ENCODE measurements around the gene LRFN3. TPM values are rescaled to one million over a fixed set of nuclear protein-coding genes. Genes with fewer than 3 reads are reported as not detected.

LRFN3 gene
- total RNA-seq, 1 experiment from 2014 or later: 14.6 TPM

GRCh38 chr19:35904311-35905068 is 31.7 kb upstream of the LRFN3 start:
- H3K4me1 ChIP-seq (ENCODE audit: insufficient read depth, low read length, poor library complexity, severe bottlenecking): peaks cover 34% of the 10 kb centered on the region

GRCh38 chr19:35905178-35905727 is 30.9 kb upstream of the LRFN3 start:
- Histone ChIP-seq H3K27me3 (replicated peaks; ENCODE audit: insufficient read depth, low read depth, low read length, poor library complexity) (no peaks in the 10 kb centered on the region), H3K9me3 (ENCODE audit: low read depth, low read length, poor library complexity, severe bottlenecking) (no peaks in the 10 kb centered on the region), H3K4me3 (ENCODE audit: low read depth, low read length, poor library complexity, severe bottlenecking) (no peak overlapping the region), H3K27ac (ENCODE audit: low read depth, low read length, poor library complexity, severe bottlenecking) (peak overlapping the region; percentile 21), H3K4me1 (ENCODE audit: insufficient read depth, low read length, poor library complexity, severe bottlenecking) (peaks cover 34% of the 10 kb centered on the region), H3K36me3 (ENCODE audit: insufficient read depth, low read length, poor library complexity, severe bottlenecking) (no peaks in the 10 kb centered on the region)
- CTCF ChIA-PET: interaction anchor here (0.7 kb wide), 1 partner anchor 25 kb away, joined by 7 read pairs; no protein-coding TSS in a partner anchor
- no TSS peak for BruUV-seq (replicated peaks)
- TF ChIP-seq CTCF (conservative IDR thresholded peaks at IDR 0.05; ENCODE audit: low read depth, low read length) (no peak), EZH2 (IDR thresholded peaks at IDR 0.05; ENCODE audit: borderline replicate concordance, low read depth, low read length, poor library complexity, severe bottlenecking) (no peak)
- intact Hi-C loops (cut with micrococcal nuclease; ENCODE audit: unreplicated experiment): no loop called here
- POLR2A ChIA-PET (ENCODE audit: low non-redundant PET): interaction anchor here (0.7 kb wide), 1 partner anchor 9 kb away, joined by 4 read pairs; no protein-coding TSS in a partner anchor
- peak; percentile 25 for DNase-seq (ENCODE audit: low spot score)

More at GRCh38 chr19:35904311-35905068, 31.7 kb upstream of the LRFN3 start:
- ChIA-PET POLR2A (ENCODE audit: low non-redundant PET) (no interaction called here), CTCF (interaction anchor here (0.7 kb wide), 1 partner anchor 25 kb away, joined by 7 read pairs; no protein-coding TSS in a partner anchor)
- Histone ChIP-seq H3K9me3 (ENCODE audit: low read depth, low read length, poor library complexity, severe bottlenecking) (no peaks in the 10 kb centered on the region), H3K27ac (ENCODE audit: low read depth, low read length, poor library complexity, severe bottlenecking) (peak overlapping the region; percentile 21), H3K27me3 (replicated peaks; ENCODE audit: insufficient read depth, low read depth, low read length, poor library complexity) (no peaks in the 10 kb centered on the region), H3K4me3 (ENCODE audit: low read depth, low read length, poor library complexity, severe bottlenecking) (no peak overlapping the region), H3K36me3 (ENCODE audit: insufficient read depth, low read length, poor library complexity, severe bottlenecking) (no peaks in the 10 kb centered on the region)
- TF ChIP-seq CTCF (conservative IDR thresholded peaks at IDR 0.05; ENCODE audit: low read depth, low read length) (no peak), EZH2 (IDR thresholded peaks at IDR 0.05; ENCODE audit: borderline replicate concordance, low read depth, low read length, poor library complexity, severe bottlenecking) (no peak)
- no peak for DNase-seq (ENCODE audit: low spot score)
- BruUV-seq (replicated peaks): no TSS peak
- intact Hi-C loops (cut with micrococcal nuclease; ENCODE audit: unreplicated experiment): no loop called here

GRCh38 chr19:35907377-35907745 is 28.8 kb upstream of the LRFN3 start:
- intact Hi-C loops (cut with micrococcal nuclease; ENCODE audit: unreplicated experiment): no loop called here
- CTCF ChIA-PET: no interaction called here
- H3K4me3 ChIP-seq (ENCODE audit: low read depth, low read length, poor library complexity, severe bottlenecking): no peak overlapping the region
- BruUV-seq (replicated peaks): no TSS peak
- POLR2A ChIA-PET (ENCODE audit: low non-redundant PET): interaction anchor here (0.5 kb wide), 1 partner anchor 51 kb away, joined by 3 read pairs; no protein-coding TSS in a partner anchor
- TF ChIP-seq CTCF (conservative IDR thresholded peaks at IDR 0.05; ENCODE audit: low read depth, low read length) (no peak), EZH2 (IDR thresholded peaks at IDR 0.05; ENCODE audit: borderline replicate concordance, low read depth, low read length, poor library complexity, severe bottlenecking) (no peak)
- H3K27ac ChIP-seq (ENCODE audit: low read depth, low read length, poor library complexity, severe bottlenecking): no peak overlapping the region
- no peaks in the 10 kb centered on the region for H3K36me3 ChIP-seq (ENCODE audit: insufficient read depth, low read length, poor library complexity, severe bottlenecking)
- DNase-seq (ENCODE audit: low spot score): no peak
- H3K27me3 ChIP-seq (replicated peaks; ENCODE audit: insufficient read depth, low read depth, low read length, poor library complexity): no peaks in the 10 kb centered on the region
- peaks cover 15% of the 10 kb centered on the region for H3K4me1 ChIP-seq (ENCODE audit: insufficient read depth, low read length, poor library complexity, severe bottlenecking)
- H3K9me3 ChIP-seq (ENCODE audit: low read depth, low read length, poor library complexity, severe bottlenecking): no peaks in the 10 kb centered on the region

Data from A673 (cell line).